ENCODE data around the gene ITPR1. TPM values are rescaled to one million over a fixed set of nuclear protein-coding genes. Genes with fewer than 3 reads are reported as not detected.

Gene ITPR1
- total and polyA plus RNA-seq, 2 experiments from 2014 or later = 6.8 to 21.0 TPM

GRCh38 chr3:4613366-4613765 is 120.2 kb downstream of the ITPR1 start:
- no peaks in the 10 kb centered on the region for H3K4me1 ChIP-seq (ENCODE audit: insufficient read depth)
- H4K20me1 ChIP-seq (replicated peaks; ENCODE audit: insufficient read depth) = no peaks in the 10 kb centered on the region
- no peak overlapping the region for H2AFZ ChIP-seq
- no peak for DNase-seq (ENCODE audit: low spot score)
- H3K4me2 ChIP-seq = no peak overlapping the region
- H3K27me3 ChIP-seq (ENCODE audit: insufficient read depth) = no peaks in the 10 kb centered on the region
- Mint-ChIP-seq H3K9me3 (no peaks in the 10 kb centered on the region), H3K27me3 (ENCODE audit: insufficient read depth, low read depth, poor library complexity) (peaks cover 1% of the 10 kb centered on the region), H3K4me1 (peaks cover 7% of the 10 kb centered on the region; the same call in 2 of the 3 replicates), H3K4me3 (no peak overlapping the region), H3K36me3 (ENCODE audit: low read depth) (no peaks in the 10 kb centered on the region), H3K27ac (no peak overlapping the region)
- TF ChIP-seq, protein P1, sequence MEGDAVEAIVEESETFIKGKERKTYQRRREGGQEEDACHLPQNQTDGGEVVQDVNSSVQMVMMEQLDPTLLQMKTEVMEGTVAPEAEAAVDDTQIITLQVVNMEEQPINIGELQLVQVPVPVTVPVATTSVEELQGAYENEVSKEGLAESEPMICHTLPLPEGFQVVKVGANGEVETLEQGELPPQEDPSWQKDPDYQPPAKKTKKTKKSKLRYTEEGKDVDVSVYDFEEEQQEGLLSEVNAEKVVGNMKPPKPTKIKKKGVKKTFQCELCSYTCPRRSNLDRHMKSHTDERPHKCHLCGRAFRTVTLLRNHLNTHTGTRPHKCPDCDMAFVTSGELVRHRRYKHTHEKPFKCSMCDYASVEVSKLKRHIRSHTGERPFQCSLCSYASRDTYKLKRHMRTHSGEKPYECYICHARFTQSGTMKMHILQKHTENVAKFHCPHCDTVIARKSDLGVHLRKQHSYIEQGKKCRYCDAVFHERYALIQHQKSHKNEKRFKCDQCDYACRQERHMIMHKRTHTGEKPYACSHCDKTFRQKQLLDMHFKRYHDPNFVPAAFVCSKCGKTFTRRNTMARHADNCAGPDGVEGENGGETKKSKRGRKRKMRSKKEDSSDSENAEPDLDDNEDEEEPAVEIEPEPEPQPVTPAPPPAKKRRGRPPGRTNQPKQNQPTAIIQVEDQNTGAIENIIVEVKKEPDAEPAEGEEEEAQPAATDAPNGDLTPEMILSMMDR (conservative IDR thresholded peaks at IDR 0.05; ENCODE audit: low read depth in 2 of 2) = no peak
- TF ChIP-seq CREB1 (CRISPR knock-in tag; IDR thresholded peaks at IDR 0.05; ENCODE audit: low read depth) = no peak
- TF ChIP-seq JUNB (IDR thresholded peaks at IDR 0.05; ENCODE audit: unreplicated experiment) = no peak
- no peaks in the 10 kb centered on the region for H3K36me3 ChIP-seq (ENCODE audit: insufficient read depth)
- H3K79me2 ChIP-seq (replicated peaks; ENCODE audit: insufficient read depth) = no peaks in the 10 kb centered on the region
- no peak for ATAC-seq
- H3K4me3 ChIP-seq = no peak overlapping the region
- 0 out of 2 replicates have a peak, but pooled peaks cover 5% of the 10 kb centered on the region for H3K9me2 ChIP-seq (ENCODE audit: insufficient read depth)
- H3K27ac ChIP-seq (ENCODE audit: low read depth) = no peak overlapping the region
- H3F3A ChIP-seq (replicated peaks; ENCODE audit: low read depth) = no peaks in the 10 kb centered on the region

DNA sequence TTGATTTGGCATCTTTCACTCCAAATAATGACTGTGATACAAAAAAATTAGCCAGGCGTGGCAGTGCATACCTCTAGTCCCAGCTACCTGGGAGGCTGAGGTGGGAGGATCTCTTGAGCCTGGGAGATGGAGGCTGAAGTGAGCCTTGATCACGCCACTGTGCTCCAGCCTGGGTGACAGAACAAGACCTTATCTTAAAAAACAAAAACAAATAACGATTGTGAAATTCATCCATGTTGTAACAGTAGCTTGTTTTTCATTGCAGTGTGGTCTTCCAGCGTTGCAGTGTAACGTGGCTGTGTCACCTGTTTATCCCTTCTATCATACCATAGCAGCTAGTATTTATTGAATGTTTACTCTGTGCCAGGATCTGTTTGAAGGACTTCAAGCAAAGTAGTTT is 120.9 kb downstream of the ITPR1 start:
- Histone ChIP-seq H4K20me1 (replicated peaks; ENCODE audit: insufficient read depth) (no peaks in the 10 kb centered on the region), H3K4me2 (no peak overlapping the region), H3K27ac (ENCODE audit: low read depth) (no peak overlapping the region), H2AFZ (no peak overlapping the region), H3K4me3 (no peak overlapping the region), H3K36me3 (ENCODE audit: insufficient read depth) (no peaks in the 10 kb centered on the region), H3K27me3 (ENCODE audit: insufficient read depth) (no peaks in the 10 kb centered on the region), H3K79me2 (replicated peaks; ENCODE audit: insufficient read depth) (no peaks in the 10 kb centered on the region), H3F3A (replicated peaks; ENCODE audit: low read depth) (no peaks in the 10 kb centered on the region), H3K4me1 (ENCODE audit: insufficient read depth) (no peaks in the 10 kb centered on the region), H3K9me2 (ENCODE audit: insufficient read depth) (0 out of 2 replicates have a peak, but pooled peaks cover 4% of the 10 kb centered on the region)
- H3K27ac Mint-ChIP-seq = no peak overlapping the region
- peaks cover 7% of the 10 kb centered on the region; the same call in 2 of the 3 replicates for H3K4me1 Mint-ChIP-seq
- H3K4me3 Mint-ChIP-seq = no peak overlapping the region
- peaks cover 1% of the 10 kb centered on the region for H3K27me3 Mint-ChIP-seq (ENCODE audit: insufficient read depth, low read depth, poor library complexity)
- no peak for ATAC-seq
- no peak for DNase-seq (ENCODE audit: low spot score)
- no peaks in the 10 kb centered on the region for H3K36me3 Mint-ChIP-seq (ENCODE audit: low read depth)
- no peaks in the 10 kb centered on the region for H3K9me3 Mint-ChIP-seq
- no peak for TF ChIP-seq CREB1 (CRISPR knock-in tag; IDR thresholded peaks at IDR 0.05; ENCODE audit: low read depth)
- TF ChIP-seq ZNF331 (CRISPR knock-in tag; IDR thresholded peaks at IDR 0.05; ENCODE audit: low read depth) = no peak
- TF ChIP-seq, protein P2, sequence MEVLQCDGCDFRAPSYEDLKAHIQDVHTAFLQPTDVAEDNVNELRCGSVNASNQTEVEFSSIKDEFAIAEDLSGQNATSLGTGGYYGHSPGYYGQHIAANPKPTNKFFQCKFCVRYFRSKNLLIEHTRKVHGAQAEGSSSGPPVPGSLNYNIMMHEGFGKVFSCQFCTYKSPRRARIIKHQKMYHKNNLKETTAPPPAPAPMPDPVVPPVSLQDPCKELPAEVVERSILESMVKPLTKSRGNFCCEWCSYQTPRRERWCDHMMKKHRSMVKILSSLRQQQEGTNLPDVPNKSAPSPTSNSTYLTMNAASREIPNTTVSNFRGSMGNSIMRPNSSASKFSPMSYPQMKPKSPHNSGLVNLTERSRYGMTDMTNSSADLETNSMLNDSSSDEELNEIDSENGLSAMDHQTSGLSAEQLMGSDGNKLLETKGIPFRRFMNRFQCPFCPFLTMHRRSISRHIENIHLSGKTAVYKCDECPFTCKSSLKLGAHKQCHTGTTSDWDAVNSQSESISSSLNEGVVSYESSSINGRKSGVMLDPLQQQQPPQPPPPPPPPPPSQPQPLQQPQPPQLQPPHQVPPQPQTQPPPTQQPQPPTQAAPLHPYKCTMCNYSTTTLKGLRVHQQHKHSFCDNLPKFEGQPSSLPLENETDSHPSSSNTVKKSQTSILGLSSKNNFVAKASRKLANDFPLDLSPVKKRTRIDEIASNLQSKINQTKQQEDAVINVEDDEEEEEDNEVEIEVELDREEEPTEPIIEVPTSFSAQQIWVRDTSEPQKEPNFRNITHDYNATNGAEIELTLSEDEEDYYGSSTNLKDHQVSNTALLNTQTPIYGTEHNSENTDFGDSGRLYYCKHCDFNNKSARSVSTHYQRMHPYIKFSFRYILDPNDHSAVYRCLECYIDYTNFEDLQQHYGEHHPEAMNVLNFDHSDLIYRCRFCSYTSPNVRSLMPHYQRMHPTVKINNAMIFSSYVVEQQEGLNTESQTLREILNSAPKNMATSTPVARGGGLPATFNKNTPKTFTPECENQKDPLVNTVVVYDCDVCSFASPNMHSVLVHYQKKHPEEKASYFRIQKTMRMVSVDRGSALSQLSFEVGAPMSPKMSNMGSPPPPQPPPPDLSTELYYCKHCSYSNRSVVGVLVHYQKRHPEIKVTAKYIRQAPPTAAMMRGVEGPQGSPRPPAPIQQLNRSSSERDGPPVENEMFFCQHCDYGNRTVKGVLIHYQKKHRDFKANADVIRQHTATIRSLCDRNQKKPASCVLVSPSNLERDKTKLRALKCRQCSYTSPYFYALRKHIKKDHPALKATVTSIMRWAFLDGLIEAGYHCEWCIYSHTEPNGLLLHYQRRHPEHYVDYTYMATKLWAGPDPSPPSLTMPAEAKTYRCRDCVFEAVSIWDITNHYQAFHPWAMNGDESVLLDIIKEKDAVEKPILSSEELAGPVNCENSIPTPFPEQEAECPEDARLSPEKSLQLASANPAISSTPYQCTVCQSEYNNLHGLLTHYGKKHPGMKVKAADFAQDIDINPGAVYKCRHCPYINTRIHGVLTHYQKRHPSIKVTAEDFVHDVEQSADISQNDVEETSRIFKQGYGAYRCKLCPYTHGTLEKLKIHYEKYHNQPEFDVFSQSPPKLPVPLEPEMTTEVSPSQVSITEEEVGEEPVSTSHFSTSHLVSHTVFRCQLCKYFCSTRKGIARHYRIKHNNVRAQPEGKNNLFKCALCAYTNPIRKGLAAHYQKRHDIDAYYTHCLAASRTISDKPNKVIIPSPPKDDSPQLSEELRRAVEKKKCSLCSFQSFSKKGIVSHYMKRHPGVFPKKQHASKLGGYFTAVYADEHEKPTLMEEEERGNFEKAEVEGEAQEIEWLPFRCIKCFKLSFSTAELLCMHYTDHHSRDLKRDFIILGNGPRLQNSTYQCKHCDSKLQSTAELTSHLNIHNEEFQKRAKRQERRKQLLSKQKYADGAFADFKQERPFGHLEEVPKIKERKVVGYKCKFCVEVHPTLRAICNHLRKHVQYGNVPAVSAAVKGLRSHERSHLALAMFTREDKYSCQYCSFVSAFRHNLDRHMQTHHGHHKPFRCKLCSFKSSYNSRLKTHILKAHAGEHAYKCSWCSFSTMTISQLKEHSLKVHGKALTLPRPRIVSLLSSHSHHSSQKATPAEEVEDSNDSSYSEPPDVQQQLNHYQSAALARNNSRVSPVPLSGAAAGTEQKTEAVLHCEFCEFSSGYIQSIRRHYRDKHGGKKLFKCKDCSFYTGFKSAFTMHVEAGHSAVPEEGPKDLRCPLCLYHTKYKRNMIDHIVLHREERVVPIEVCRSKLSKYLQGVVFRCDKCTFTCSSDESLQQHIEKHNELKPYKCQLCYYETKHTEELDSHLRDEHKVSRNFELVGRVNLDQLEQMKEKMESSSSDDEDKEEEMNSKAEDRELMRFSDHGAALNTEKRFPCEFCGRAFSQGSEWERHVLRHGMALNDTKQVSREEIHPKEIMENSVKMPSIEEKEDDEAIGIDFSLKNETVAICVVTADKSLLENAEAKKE (CRISPR knock-in tag; IDR thresholded peaks at IDR 0.05) = no peak
- TF ChIP-seq, protein P1 (conservative IDR thresholded peaks at IDR 0.05; ENCODE audit: low read depth in 2 of 2) = no peak
- TF ChIP-seq POLR2AphosphoS5 (IDR thresholded peaks at IDR 0.05; ENCODE audit: low read depth) = no peak
- no peak for TF ChIP-seq ZNF114 (CRISPR knock-in tag; IDR thresholded peaks at IDR 0.05)
- TF ChIP-seq NANOG (IDR thresholded peaks at IDR 0.05; ENCODE audit: borderline replicate concordance) = no peak

Data from GM23338 (cell line).